ENCODE data around the gene KCTD17.

The KCTD17 gene

GRCh38 chr22:37112084-37112728, 60.7 kb downstream of the KCTD17 start:
- in situ Hi-C loops (cut with HindIII; ENCODE audit: low sequenced_read_pairs), result no loop called here
- DNase-seq (ENCODE audit: low read depth, low spot score), result no peak
- H3K4me3 ChIP-seq (ENCODE audit: low read depth, low read length), result no peak overlapping the region
- TF ChIP-seq, protein P1, sequence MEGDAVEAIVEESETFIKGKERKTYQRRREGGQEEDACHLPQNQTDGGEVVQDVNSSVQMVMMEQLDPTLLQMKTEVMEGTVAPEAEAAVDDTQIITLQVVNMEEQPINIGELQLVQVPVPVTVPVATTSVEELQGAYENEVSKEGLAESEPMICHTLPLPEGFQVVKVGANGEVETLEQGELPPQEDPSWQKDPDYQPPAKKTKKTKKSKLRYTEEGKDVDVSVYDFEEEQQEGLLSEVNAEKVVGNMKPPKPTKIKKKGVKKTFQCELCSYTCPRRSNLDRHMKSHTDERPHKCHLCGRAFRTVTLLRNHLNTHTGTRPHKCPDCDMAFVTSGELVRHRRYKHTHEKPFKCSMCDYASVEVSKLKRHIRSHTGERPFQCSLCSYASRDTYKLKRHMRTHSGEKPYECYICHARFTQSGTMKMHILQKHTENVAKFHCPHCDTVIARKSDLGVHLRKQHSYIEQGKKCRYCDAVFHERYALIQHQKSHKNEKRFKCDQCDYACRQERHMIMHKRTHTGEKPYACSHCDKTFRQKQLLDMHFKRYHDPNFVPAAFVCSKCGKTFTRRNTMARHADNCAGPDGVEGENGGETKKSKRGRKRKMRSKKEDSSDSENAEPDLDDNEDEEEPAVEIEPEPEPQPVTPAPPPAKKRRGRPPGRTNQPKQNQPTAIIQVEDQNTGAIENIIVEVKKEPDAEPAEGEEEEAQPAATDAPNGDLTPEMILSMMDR (IDR thresholded peaks at IDR 0.05; ENCODE audit: low read depth, low read length), result no peak

Data from astrocyte of the spinal cord (primary cell).